HG02884 (cell line): Measurements from ENCODE around the gene MMP15.

Experiments used
- ATAC-seq: cut with Tn5 transposase; IDR thresholded peaks from one replicate; pipeline ENCODE4 v1.9.1; 2021; ENCODE audit warnings: mild to moderate bottlenecking, moderate library complexity; ENCODE audit not compliant: unreplicated experiment

The MMP15 gene

DNA sequence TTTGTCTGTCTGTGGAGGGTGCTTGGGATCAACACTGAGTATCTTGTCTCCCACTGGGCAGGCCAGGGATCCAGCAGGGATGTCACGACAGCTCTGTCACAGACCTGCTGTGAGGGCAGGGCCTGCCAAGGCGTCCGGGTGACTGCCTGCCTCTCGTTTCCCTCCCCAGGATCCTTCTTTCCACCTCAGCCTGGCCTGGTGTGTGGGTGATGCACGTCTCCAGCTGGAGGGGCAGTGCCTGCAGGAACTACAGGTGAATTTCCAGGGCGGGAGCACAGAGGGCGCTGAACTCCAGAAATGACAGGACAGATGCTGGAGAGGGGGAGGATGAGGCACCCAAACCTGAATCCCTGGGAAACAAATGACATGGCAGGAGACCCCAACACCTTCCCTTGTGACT, 6.8 kb upstream of the MMP15 start:
- no peak for ATAC-seq

DNA sequence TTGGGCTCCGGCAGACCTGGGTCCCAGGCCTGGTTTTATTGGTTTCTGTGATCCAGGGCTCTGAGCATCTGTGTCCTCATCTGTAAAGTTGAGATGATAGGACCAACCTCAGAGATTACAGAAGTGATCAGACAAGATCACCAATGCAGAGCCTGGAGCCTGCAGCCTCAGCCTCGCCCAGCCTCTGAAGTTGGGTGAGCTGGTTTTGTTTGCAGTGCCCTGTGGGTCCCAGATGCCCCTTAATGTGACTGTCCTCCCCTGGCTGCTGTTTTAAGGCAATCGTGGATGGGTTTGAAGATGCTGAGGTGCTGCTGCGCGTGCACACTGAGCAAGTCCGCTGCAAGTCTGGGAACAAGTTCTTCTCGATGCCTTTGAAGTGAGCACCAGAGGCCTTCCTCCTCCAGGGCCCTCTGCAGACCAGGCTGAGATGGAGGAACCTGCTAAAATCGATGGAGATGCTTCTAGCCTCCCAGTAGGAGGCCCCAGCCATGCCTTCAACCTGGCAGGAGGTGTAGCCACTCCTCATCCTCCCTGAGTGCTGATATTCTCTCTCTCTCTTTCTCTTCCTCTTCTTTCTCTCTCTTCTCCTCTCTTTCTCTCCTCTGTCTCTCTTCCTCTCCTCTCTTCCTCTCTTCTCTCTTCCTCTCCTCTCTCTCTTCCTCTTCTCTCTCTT, 5.6 kb upstream of the MMP15 start:
- no peak for ATAC-seq

DNA sequence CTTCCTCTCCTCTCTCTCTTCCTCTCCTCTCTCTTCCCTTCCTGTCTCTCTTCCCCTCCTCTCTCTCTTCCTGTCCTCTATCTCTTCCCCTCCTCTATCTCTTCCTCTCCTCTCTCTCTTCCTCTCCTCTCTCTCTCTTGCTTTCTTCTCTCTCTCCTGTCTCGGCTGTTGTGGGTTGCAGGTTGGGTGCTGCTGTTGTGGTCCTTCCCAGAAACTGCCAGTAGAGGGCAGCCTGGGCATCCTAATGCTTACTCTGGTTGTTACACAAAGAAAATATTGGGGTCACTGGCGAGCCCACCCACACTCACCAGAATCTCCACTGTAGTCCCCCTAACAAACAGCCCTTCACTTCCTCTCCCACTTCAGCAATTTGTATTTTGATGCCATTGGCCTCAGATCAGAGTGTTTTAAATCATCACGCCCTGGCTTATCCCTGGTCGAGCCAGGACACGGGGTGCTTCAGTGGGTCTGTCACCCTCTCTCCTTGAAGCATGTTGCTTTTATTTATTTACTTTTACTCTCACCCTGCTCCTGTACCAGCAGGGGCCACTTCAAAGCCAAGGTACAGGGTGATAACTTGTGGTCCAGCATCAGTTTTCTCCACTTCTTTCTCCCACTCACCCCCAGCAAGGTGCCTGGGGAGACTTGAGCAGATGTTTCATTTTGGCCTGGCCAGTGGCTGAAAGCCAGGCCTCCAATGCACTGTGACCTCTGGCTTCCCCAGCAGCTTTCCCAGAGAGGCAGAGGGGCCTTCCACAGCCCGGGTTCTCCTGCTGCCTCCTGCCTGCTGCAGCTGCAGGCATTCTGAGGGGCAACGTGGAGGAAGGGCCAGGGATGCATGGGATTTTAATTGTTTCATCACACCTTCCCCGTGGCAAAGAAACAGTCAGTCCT, 4.7 kb upstream of the MMP15 start:
- ATAC-seq: no peak

DNA sequence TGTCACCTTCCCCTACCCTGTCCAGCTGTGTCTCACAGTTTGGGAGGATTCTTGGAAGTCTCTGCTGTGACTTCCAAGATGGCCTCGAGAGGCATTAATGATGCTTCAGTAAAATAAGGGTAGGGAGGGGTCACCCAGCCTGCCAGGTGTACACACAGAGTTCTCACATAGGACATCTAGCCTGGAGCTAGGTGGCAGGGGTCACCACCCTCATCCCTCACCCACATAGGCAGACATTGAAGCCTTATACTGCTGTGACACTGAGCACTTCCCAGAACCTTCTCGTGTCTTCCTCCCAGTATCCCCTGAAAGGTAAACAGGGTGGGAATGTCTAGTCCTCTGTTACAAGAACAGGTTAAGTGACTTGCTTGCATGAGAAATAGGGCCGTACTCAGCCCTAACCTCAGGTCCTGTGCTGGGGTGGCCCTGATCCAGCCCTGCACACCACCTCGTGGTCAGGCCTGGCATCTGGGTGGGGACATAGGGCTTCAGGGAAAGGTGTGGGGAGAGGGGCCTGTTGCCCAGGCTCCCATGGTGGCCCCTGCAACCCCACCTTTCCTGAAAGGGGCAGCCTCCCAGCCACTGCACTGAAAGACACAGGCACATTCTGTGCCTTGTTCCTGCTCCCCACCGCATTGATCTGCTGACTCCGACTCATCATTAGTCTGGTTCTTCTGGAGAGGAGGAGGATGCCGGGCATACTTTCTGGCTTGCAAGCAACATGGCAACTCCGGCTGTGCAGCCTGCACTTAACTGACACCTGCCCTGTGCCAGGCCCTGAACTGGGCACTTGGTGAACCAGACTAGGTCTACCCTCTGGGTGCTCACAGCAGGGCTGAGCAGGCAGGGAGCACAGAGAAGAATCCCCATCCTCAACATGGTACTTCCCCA, 3.6 kb upstream of the MMP15 start:
- no peak for ATAC-seq

DNA sequence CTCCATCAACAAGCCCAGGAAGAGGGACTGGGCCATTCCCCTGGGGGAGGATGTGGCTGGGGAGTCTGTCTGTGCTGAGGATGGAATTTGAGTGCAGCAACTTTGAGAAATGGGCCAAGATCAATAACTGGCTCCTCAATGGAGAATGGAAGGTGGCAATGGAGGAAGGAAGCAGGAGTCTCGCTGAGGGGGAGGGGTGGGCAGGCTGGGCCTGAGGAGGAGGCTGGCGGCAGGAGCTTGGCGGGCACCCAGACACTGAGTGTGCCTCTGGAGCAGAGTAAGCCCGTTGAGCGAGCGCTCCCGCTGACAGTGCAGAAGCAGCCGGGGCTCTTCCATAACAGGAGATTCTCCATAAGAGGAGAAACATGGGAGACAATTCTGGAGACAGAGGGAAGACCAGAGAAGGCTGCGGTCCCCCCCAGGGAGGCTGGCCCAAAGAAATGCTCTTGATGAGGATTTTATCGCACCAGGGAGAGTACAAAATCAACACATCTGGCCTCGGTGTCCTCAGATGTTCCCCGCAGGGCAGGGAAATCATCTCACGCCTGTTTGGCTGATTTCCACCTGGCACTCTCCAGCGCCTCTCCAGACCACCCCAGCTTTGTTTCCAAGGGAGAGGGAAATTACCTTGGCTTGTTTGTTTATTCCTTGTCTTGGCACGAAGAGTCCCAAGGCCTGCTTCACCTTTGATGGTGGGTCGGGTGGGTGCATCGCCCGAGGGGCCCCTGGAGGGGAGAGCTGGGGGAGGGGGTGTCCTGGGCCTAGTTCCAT, 2.8 kb upstream of the MMP15 start:
- ATAC-seq: no peak

DNA sequence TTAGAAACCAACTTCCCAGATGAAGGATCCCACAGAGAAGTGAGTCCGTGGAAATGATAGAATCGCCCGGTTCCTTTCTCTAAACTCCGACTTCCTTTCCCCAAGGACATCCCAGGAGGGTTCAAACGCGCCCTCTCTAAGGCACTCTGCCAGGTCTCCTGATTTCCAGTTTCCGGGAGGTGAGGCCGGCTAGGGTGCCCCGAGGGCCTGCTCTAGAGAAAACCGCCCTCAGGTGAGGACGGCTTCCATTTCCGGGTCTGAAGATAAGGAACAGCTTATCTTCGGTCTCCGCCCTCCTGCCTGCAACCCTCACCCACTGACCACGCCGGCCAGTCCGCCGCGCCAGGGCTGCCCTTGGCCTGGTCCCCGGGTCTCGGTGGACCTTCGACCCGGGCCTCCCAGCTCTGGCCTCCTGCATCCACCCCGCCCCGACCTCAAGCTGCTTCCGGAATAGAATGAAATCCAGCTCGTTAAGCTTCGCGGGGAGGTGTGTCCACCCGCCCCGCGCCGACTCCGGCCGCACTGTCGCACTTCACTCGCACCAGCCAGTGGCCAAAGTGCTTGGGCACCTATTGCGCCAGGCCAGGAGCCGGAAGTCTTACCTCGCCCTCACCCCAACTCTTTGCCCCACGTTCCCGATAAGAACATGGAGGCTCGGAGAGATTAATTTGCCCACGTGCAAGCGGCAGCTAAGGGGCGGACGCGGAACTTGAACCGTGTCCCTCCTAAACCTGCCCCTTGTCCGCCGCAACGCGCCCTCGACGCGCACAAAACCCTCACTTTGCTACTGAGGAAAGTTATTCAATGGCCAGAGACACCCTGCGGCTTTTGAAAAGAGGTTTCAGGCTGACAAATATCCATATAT, 836 bp upstream of the MMP15 start:
- ATAC-seq: no peak

DNA sequence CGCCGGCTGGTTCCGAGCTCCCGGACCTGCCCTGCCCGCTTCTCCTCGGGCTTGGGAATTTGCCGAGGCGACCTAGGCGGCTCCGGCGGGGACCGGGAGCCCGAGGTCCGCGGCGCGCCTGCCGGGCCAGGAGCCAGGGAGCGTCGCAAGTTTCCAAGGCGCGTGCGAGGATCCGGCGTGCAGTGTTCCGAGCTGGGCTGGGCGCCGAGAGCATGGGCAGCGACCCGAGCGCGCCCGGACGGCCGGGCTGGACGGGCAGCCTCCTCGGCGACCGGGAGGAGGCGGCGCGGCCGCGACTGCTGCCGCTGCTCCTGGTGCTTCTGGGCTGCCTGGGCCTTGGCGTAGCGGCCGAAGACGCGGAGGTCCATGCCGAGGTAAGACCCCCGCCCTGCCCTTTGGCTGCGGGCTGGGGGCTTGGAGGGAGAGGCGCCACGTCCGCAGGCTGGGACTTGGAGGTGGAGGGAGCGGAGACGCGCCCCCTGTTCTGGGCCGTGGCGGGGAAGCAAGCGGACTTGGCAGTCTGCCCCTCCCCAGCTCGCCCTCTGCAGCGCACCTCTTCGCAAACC, 668 bp downstream of the MMP15 start:
- ATAC-seq: peak; percentile 19

DNA sequence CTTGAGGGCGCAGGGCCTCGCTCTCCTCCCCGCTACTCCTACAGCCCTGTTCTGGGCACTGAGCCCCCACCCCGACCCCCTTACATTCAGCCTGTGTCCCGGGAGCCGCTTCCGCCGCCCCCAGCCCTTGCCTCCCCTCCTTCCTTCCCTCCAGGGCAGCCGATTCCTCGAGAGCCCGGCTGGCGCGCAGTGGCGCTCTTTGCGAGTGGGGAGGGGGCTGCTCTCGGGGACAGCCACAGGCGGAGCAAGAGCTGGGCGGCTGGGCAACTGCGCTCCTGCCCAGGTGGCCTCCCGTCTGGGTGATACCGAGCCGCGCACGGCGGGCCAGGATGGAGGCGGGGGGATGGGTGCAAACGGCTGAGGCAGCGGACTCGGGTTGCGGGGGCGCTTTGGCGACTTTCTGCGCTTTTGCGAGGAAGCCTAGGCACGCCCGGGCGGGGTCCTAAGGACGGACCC, 1.2 kb downstream of the MMP15 start:
- ATAC-seq: no peak

DNA sequence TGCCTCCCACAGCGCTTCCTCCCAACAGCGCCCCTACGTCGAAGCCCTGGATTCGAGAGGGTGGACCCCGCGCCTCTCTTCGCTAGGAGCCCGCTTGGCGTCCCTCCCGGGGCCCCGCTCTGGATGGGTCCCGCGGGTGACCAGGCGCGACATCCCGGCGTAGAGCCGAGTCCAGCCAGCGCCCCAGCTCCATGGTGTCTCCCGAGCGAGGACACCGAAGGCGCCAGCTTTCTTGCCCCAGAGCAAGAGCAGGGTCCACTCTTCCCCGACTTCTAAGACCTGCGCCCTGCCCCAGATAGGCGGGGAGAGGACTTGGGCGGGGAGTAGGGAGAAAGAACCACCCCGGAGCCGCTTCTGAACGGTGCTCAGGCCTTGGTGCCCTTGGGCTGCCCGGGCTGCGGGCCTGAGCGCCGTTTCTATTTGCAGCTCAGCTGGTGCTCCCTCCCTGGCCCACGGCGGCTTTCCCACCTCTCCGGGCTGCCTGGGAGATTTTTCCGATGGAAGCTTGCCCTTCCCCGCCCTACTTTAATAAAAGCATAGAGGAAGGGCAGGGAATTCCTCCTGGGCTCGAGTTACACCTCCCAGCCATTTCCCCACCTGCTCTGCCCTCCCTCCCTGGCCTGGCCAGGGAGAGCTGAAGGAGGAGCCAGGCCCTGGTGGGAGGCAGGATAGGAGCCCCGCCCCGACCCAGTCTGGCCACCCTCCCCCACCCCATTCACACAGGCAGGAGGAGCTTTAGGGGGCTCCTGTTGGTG, 1.8 kb downstream of the MMP15 start:
- ATAC-seq: no peak

DNA sequence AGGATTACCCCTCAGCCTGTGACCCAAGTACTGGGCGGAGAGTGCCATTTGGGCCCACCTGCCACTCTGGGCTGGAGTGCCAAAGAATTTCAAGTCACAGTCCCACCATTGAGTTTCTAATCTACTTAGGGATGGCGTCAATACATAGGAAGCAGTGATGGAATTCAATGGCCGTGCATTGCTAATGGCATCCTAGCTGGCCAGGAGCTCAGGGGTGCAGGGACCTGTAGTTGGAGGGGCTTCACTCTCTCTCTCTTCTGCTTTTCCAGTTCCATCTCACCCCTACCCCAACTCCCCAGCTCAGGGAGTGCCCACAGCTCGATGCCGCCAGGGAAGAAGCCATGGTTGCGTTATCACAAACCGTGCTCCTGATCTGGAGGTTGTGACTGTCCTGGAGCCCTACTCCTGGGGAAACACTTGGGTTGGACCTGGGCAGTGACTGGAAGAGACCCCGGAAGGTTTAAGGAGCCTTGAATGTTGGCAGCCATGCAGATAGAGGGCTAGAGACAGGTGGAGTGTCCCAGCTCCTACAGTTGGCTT, 2.4 kb downstream of the MMP15 start:
- ATAC-seq: no peak

DNA sequence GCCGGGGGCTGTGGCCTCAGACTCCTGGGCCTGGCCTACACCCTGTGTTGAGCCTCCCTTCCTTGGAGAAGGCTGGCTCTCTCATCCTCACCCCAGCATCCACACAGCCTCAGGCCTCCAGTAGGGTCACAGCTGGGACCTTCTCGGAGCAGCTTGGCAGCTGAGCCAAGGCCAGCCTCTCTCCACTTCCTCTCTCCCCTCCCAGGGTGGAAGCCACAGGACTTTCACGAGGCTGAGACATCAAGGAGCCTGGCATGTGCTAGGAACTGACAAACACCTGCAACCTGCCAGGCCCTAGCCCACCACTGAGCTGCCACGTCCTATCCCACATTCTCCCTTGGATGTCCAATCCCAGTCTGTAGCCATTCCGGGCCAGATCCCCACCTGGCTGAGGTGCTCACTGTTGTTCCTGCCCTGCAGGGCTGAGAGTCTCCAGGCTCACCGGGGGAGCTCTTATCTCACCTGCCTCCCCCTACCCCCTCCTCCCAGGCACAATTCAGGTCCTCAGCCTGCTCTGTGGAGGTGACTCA, 3.1 kb downstream of the MMP15 start:
- ATAC-seq: no peak

DNA sequence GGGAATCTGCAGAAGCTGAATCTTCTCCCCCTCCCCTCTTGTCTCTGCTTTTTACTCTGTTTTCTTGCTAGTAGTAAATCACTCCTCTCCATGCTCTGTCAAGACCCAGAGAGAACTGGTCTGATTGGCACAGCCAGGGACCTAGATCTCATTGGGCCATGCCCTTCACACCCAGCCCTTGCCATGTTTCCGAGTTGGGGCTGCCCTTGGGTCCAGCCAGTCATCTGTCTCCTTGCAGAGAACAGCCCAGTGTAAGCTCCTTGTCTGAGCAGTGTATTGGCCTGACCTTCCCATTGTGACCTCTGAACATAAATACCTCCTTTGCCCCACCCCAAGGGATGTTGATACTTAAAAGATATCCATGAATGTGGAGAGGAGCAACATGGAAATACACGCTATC, 3.9 kb downstream of the MMP15 start:
- no peak for ATAC-seq

DNA sequence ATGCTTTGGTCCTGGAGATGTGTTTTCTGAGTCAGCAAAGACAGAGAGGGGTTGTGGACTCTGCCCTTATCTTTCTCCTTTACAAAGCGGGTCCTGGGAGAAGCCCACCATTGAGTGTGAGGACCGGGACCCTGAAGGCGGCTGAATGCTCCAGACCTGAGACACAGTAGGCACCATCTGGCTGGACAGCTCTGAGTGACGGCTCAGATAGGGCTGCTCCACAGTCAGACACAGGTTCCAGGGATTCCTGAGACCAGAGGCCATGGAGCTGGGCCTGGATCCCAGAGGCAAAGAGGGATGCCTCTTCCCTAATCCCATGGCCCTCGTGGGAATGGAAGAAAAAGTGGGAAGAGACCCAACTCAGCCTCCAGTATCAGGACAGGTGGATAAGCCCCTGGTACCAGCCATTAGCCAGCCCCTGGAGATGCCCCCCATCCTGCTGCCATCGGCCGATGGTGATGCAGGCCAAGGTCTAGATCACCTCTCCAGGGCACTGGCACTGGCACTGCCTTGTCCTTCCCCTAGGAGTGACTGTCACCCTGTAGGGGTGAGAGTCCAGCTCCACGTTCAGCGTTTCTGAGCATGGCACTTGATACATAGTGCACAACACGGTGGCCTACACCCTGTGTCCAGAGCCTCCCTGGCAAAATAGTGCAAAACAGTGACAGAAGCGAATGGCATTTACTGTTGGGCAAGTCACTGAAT, 4.7 kb downstream of the MMP15 start:
- no peak for ATAC-seq

DNA sequence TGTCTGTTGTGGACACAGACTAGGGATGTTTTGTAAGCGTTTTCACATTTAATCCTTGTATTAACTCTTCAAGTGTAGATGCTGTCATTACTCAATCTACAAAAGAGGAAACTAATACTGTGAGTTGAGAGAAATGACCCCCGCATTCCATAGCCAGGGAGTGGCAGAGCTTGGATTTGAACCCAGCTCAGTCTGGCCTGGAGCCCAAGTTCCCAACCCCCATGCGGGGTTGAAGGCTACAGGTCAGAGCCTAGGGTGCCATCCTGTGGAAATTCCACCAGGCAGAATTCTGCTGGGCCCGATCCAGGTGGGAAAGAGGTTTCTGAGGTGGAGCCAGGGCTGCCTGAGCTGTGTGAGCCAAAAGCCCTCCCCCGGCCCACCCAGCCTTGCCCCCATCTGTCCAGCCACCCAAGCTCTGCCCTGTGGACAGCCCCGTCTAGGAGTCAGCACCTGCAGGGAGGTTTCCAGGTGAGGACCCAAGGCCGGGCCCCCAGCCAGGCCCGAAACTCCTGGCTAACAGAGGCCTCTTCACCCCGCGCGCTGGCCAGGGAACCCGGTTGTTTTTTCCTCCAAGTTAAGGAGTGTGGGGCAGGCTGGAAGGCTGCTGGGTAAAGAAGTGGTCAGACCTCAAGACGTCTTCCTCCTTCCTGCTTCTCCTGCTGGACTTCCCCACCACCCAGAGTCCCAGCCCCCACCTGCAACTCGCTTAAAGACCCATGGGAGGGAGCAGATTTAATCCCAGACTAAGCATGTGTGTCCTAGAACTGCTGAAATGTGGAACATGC, 5.7 kb downstream of the MMP15 start:
- ATAC-seq: no peak

DNA sequence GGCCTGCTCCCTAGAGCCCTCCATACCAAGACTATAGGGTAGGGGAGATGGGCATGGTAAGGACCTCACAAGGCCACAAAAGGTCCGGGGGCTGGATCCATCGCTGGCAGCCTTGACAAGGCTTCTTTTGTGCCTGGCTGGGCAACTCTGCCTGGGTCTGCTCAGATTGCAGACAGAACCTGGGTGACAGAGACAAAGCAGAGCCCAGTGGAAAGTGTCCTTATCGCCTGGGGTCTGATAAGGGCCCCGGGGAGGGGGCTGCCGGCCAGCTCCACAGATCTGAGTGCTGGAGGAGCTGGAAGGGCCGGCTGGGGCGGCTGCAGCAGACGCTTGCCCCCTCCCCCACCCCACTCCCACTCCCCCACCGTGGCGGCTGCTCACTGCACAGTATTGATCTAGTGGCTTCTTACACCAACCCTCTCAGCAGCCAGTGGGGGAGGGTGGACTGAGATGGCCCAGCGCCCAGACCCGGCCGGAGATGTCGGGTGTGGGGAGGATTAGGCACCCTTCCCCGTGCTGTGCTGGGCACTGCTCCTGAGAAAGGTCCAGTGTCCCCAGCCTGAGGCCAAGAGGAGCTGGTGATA, 7.2 kb downstream of the MMP15 start:
- no peak for ATAC-seq

DNA sequence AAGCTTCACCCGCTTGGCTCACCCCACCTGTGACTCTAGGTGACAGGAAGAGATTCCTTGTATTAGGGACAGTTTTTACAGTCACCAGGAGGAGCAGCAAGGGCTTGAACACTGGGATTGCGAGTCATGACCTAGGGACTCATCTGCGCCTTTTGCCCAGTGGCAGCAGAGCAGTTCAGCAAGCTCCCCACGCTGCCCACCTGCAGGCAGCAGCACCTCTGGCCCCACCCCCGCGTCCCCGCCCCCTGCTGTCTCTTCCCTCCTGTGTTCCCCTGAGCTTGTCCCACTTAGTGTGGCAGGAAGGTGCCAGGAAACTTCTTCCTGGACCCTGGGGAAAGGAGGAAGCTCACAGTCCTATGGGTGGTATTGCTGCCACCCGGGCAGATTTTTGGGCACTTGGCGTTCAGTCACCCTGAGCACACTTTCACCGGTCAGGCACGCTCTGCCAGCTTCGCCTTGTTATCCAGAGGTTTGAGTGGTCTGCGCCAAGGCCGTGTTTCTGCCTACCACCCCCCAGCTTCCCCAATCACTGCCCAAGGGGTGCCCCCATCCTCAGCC, 8.7 kb downstream of the MMP15 start:
- ATAC-seq: no peak
